Measurements from ENCODE around the gene TGFBR1. TPM values are rescaled to one million over a fixed set of nuclear protein-coding genes. Genes with fewer than 3 reads are reported as not detected.

Gene TGFBR1
- total RNA-seq, 2 donors from 2014 or later, result 74.8 to 75.6 TPM

DNA sequence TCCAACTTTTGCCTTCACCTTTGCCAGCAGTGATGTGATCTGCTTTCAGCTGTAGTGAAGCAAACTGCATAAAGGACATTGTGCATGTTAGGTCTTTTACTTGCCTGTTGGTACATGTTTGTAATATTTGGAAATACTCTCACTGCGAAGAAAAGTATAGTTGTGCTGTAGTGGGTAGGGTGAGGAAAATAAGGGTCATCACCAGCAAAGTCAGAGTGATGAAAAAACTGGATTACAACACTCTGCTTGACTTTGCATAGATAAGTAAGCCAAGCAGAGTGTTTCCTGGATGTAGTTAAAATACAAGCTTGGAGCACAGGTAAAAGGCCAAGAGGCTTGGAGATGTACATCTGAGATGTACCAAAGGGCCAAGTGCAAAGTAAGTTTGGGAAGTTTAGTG lies 16.7 kb downstream of the TGFBR1 start:
- H3K27ac Mint-ChIP-seq, result no peak overlapping the region
- peaks cover 32% of the 10 kb centered on the region for H3K4me1 Mint-ChIP-seq
- Histone ChIP-seq H3K27me3 (ENCODE audit: control insufficient read depth, insufficient read depth, low read length, poor library complexity, severe bottlenecking) (no peaks in the 10 kb centered on the region), H3K36me3 (ENCODE audit: control insufficient read depth, insufficient read depth, low read length) (peaks cover under 1% of the 10 kb centered on the region), H3K4me1 (ENCODE audit: control insufficient read depth, insufficient read depth, low read length) (peaks cover 4% of the 10 kb centered on the region), H3K9me3 (ENCODE audit: control insufficient read depth, low read length) (peaks cover 2% of the 10 kb centered on the region), H3K27ac (ENCODE audit: low read depth, low read length) (no peak overlapping the region), H3K4me3 (ENCODE audit: low read length) (no peak overlapping the region), H3K9ac (ENCODE audit: extremely low read depth, low read length, poor library complexity, severe bottlenecking) (no peak overlapping the region)
- no peaks in the 10 kb centered on the region for H3K9me3 Mint-ChIP-seq
- WGBS, 2 experiments (ENCODE audit: insufficient coverage in 1 of 2, insufficient read length in 1 of 2), result 88 to 96% methylated on average over 1 of the region's 1 CpG
- no peak for TF ChIP-seq CTCF (conservative IDR thresholded peaks at IDR 0.05)
- DNase-seq, result no peak
- H3K36me3 Mint-ChIP-seq (ENCODE audit: low read depth), result peaks cover 4% of the 10 kb centered on the region
- no peaks in the 10 kb centered on the region for H3K27me3 Mint-ChIP-seq (ENCODE audit: insufficient read depth)
- no peak overlapping the region for H3K4me3 Mint-ChIP-seq

- no peak overlapping the region for H3K4me3 Mint-ChIP-seq
- peaks cover 15% of the 10 kb centered on the region for H3K36me3 Mint-ChIP-seq (ENCODE audit: low read depth)
- no peaks in the 10 kb centered on the region for H3K27me3 Mint-ChIP-seq (ENCODE audit: insufficient read depth)
- TF ChIP-seq CTCF (conservative IDR thresholded peaks at IDR 0.05), result no peak
- H3K4me1 Mint-ChIP-seq, result peaks cover 28% of the 10 kb centered on the region
- H3K27ac ChIP-seq (ENCODE audit: low read depth, low read length), result no peak overlapping the region
- H3K36me3 ChIP-seq (ENCODE audit: control insufficient read depth, insufficient read depth, low read length), result peaks cover 7% of the 10 kb centered on the region
- no peak overlapping the region for H3K9ac ChIP-seq (ENCODE audit: extremely low read depth, low read length, poor library complexity, severe bottlenecking)
- H3K27me3 ChIP-seq (ENCODE audit: control insufficient read depth, insufficient read depth, low read length, poor library complexity, severe bottlenecking), result no peaks in the 10 kb centered on the region
- H3K9me3 ChIP-seq (ENCODE audit: control insufficient read depth, low read length), result peaks cover 9% of the 10 kb centered on the region
- peaks cover 6% of the 10 kb centered on the region for H3K9me3 Mint-ChIP-seq
- H3K4me1 ChIP-seq (ENCODE audit: control insufficient read depth, insufficient read depth, low read length), result peaks cover 4% of the 10 kb centered on the region
- H3K27ac Mint-ChIP-seq, result no peak overlapping the region
- DNase-seq, result no peak
- H3K4me3 ChIP-seq (ENCODE audit: low read length), result no peak overlapping the region
- 80 to 95% methylated on average over 1 to 3 of the region's 3 CpGs for WGBS, 2 experiments (ENCODE audit: insufficient coverage in 1 of 2, insufficient read length in 1 of 2)
Measured at GRCh38 chr9:99124534-99125255, 19.8 kb downstream of the TGFBR1 start.

DNA sequence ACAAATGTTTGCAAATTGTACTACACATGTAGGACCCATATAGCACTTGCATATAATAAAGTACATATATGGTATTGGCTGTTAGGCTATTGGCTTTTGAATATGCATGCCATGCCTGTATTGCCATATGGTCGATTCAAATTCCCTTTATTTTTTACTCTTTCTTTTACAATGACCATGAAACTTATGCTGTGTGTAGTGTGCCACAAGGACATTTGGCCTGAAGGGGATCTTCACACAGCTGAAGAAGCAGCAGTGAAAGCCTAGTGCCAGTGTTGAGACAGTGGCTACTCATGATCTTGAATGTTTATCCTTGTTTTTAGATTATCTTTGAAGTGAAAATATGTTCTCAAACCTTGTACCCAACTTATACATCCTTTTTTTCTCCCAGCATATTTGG lies 20.5 kb downstream of the TGFBR1 start:
- Mint-ChIP-seq H3K9me3 (peaks cover 6% of the 10 kb centered on the region), H3K36me3 (ENCODE audit: low read depth) (peaks cover 16% of the 10 kb centered on the region), H3K4me1 (peaks cover 24% of the 10 kb centered on the region), H3K4me3 (no peak overlapping the region), H3K27ac (no peak overlapping the region), H3K27me3 (ENCODE audit: insufficient read depth) (no peaks in the 10 kb centered on the region)
- 100% methylated on average over 1 of the region's 1 CpG; no CpG with 5 or more reads in 1 of the 2 experiments for WGBS, 2 experiments (ENCODE audit: insufficient coverage in 1 of 2, insufficient read length in 1 of 2)
- Histone ChIP-seq H3K36me3 (ENCODE audit: control insufficient read depth, insufficient read depth, low read length) (peaks cover 14% of the 10 kb centered on the region), H3K27me3 (ENCODE audit: control insufficient read depth, insufficient read depth, low read length, poor library complexity, severe bottlenecking) (no peaks in the 10 kb centered on the region), H3K4me1 (ENCODE audit: control insufficient read depth, insufficient read depth, low read length) (no peaks in the 10 kb centered on the region), H3K9me3 (ENCODE audit: control insufficient read depth, low read length) (peaks cover 9% of the 10 kb centered on the region), H3K4me3 (ENCODE audit: low read length) (no peak overlapping the region), H3K27ac (ENCODE audit: low read depth, low read length) (no peak overlapping the region), H3K9ac (ENCODE audit: extremely low read depth, low read length, poor library complexity, severe bottlenecking) (no peak overlapping the region)
- TF ChIP-seq CTCF (conservative IDR thresholded peaks at IDR 0.05), result no peak
- no peak for DNase-seq

All from endodermal cell (in vitro differentiated cells).